Esophagus squamous epithelium (tissue), 4 donors: ENCODE results near the gene PTPRD.

Experiments
- CTCF ChIP-seq, 6 experiments: fragments of 450-650 bp in 4 of 6; fragments of 200-600 bp in 2 of 6; sonication (generic) in 2 of 6; IDR thresholded peaks; one replicate each; pipeline ENCODE4 v1.5.1; 2016 to 2019; ENCODE audit warnings: antibody characterized with exemption in 6 of 6, mild to moderate bottlenecking in 4 of 6, moderate library complexity in 4 of 6
- POLR2A ChIP-seq, 4 donors: fragments of 450-650 bp; IDR thresholded peaks; one replicate each; pipeline ENCODE4 v1.6.1; 2017; ENCODE audit warnings: antibody characterized with exemption in 4 of 4, mild to moderate bottlenecking in 4 of 4, moderate library complexity in 3 of 4

- TF ChIP-seq POLR2A (IDR thresholded peaks at IDR 0.05) (no peak), CTCF (IDR thresholded peaks at IDR 0.05) (no peak)
Observed at GRCh38 chr9:8351436-8351835, 2261.4 kb downstream of the PTPRD start.
